Endothelial cell of umbilical vein (primary cell): Measurements from ENCODE around the gene C1orf185. TPM values are rescaled to one million over a fixed set of nuclear protein-coding genes. Genes with fewer than 3 reads are reported as not detected.

Experiments
- BruUV-seq: library from RNA; stranded (reverse); fragments of 400-500 nt; replicated peaks from 2 replicates; lab custom pipeline; 2021; lab: Mats Ljungman, UMichigan
- CTCF ChIA-PET: fragments of 300-600, 350-600 bp; sonication (Branson Sonifier 250); formaldehyde crosslinking; loops from one replicate; lab custom pipeline; 2021; ENCODE audit warnings: antibody characterized with exemption, inconsistent platforms; lab: Charles Lee
- POLR2A ChIA-PET: fragments of 300-600, 350-600 bp; sonication (Branson Sonifier 250); formaldehyde crosslinking; loops from one replicate; lab custom pipeline; 2021; ENCODE audit warnings: antibody characterized with exemption, inconsistent platforms; lab: Charles Lee
- DNase-seq: peaks from one replicate; pipeline ENCODE4 v3.0.0-alpha.2; 2011; ENCODE audit warnings: low read depth, low spot score
- FAIRE-seq: peaks from 2 replicates; lab custom pipeline; 2011; peaks lifted over from hg19 to GRCh38; lab: Jason Lieb, UNC
- H2AFZ ChIP-seq: 2 replicates; pipeline ENCODE4 v1.6.0; 2012; ENCODE audit warnings: low read depth, low read length, control low read depth, inconsistent platforms
- H3K27ac ChIP-seq: 2 replicates; pipeline ENCODE4 v1.5.1; 2011; ENCODE audit warnings: low read depth, mild to moderate bottlenecking, control low read depth, low read length, moderate library complexity; ENCODE audit not compliant: insufficient read depth
- H3K27me3 ChIP-seq, 2 experiments: 2 replicates each; pipeline versions ENCODE4 v1.6.0 to v1.6.1; 2011; ENCODE audit warnings: low read length in 2 of 2, mixed read lengths in 1 of 2; ENCODE audit not compliant: control insufficient read depth in 2 of 2, insufficient read depth in 2 of 2
- H3K36me3 ChIP-seq, 2 experiments: 2 replicates in 1 of 2; 3 replicates in 1 of 2; pipeline ENCODE4 v1.5.1; 2011; ENCODE audit warnings: low read length in 2 of 2, mild to moderate bottlenecking in 1 of 2, moderate library complexity in 1 of 2; ENCODE audit not compliant: control insufficient read depth in 2 of 2, insufficient read depth in 2 of 2; ENCODE audit errors: extremely low read depth in 1 of 2
- H3K4me1 ChIP-seq: 3 replicates; pipeline ENCODE4 v1.5.1; 2011; ENCODE audit warnings: mild to moderate bottlenecking, low read length; ENCODE audit not compliant: control insufficient read depth, insufficient read depth; ENCODE audit errors: extremely low read depth
- H3K4me2 ChIP-seq: 2 replicates; pipeline ENCODE4 v1.6.1; 2011; ENCODE audit warnings: low read length, control low read depth, mixed read lengths; ENCODE audit not compliant: insufficient read depth
- H3K4me3 ChIP-seq, 3 experiments: fragments of 200-600 bp in 1 of 3; sonication (generic), shearing (Covaris generic) in 1 of 3; replicated peaks in 1 of 3; 2 replicates each; pipeline ENCODE4 v1.5.1; 2011 to 2016; ENCODE audit warnings: control low read depth in 3 of 3, low read length in 3 of 3, mild to moderate bottlenecking in 2 of 3, inconsistent platforms in 1 of 3, low read depth in 1 of 3, moderate library complexity in 1 of 3; ENCODE audit not compliant: insufficient read depth in 1 of 3
- H3K79me2 ChIP-seq: 2 replicates; pipeline ENCODE4 v1.6.0; 2012; ENCODE audit warnings: low read length, inconsistent platforms; ENCODE audit not compliant: control insufficient read depth, insufficient read depth
- H3K9ac ChIP-seq: replicated peaks from 2 replicates; pipeline ENCODE3; 2011; ENCODE audit warnings: low read length, control low read depth; ENCODE audit not compliant: insufficient read depth; ENCODE audit errors: extremely low read depth
- H3K9me1 ChIP-seq: replicated peaks from 3 replicates; pipeline ENCODE4 v1.6.0; 2011; ENCODE audit warnings: mild to moderate bottlenecking, low read length; ENCODE audit not compliant: control insufficient read depth, insufficient read depth; ENCODE audit errors: extremely low read depth
- H3K9me3 ChIP-seq: replicated peaks from 2 replicates; pipeline ENCODE4 v1.5.1; 2012; ENCODE audit warnings: low read length, inconsistent platforms; ENCODE audit not compliant: control insufficient read depth, insufficient read depth
- H4K20me1 ChIP-seq: replicated peaks from 2 replicates; pipeline ENCODE3; 2011; ENCODE audit warnings: mild to moderate bottlenecking, low read length; ENCODE audit not compliant: control insufficient read depth, insufficient read depth; ENCODE audit errors: extremely low read depth
- CTCF ChIP-seq, 2 donors: IDR thresholded peaks; 1 replicate in 1 of 2; 2 replicates in 1 of 2; pipeline ENCODE4 v1.5.1; 2011; ENCODE audit warnings: low read length in 2 of 2, mild to moderate bottlenecking in 2 of 2, moderate library complexity in 2 of 2, control low read depth in 1 of 2, inconsistent platforms in 1 of 2, low read depth in 1 of 2; ENCODE audit not compliant: insufficient read depth in 1 of 2; ENCODE audit errors: extremely low read depth in 1 of 2
- EZH2 ChIP-seq: IDR thresholded peaks from 2 replicates; pipeline ENCODE4 v1.6.1; 2012; ENCODE audit warnings: borderline replicate concordance, low read depth, mild to moderate bottlenecking, moderate library complexity, low read length, inconsistent platforms; ENCODE audit not compliant: severe bottlenecking
- FOS ChIP-seq: IDR thresholded peaks from 2 replicates; pipeline ENCODE4 v1.6.1; 2011; ENCODE audit warnings: mild to moderate bottlenecking, low read length, moderate library complexity, borderline replicate concordance; ENCODE audit not compliant: insufficient read depth
- GATA2 ChIP-seq: IDR thresholded peaks from 2 replicates; pipeline ENCODE4 v1.7.0; 2011; ENCODE audit warnings: low read depth, mild to moderate bottlenecking, moderate library complexity, mixed read lengths, low read length; ENCODE audit not compliant: insufficient read length, insufficient read depth
- JUN ChIP-seq: IDR thresholded peaks from 2 replicates; pipeline ENCODE4 v1.6.1; 2011; ENCODE audit warnings: borderline replicate concordance, low read depth; ENCODE audit not compliant: insufficient read length, insufficient read depth
- MYC ChIP-seq: IDR thresholded peaks from one replicate; pipeline ENCODE4 v1.6.1; 2011; ENCODE audit warnings: mild to moderate bottlenecking, low read depth, low read length
- POLR2A ChIP-seq: IDR thresholded peaks from 2 replicates; pipeline ENCODE4 v1.6.1; 2012; ENCODE audit warnings: low read depth, mild to moderate bottlenecking, control low read depth, low read length
- POLR2AphosphoS5 ChIP-seq: IDR thresholded peaks from 2 replicates; pipeline ENCODE4 v1.6.1; 2012; ENCODE audit warnings: low read depth, mild to moderate bottlenecking, control low read depth, low read length, moderate library complexity; ENCODE audit not compliant: insufficient read depth
- dilution Hi-C: fragments of 300-500 bp; cut with MboI; formaldehyde crosslinking; loops from one replicate; pipeline ENCODE4 v1.15.0; 2019; ENCODE audit warnings: low sequenced_read_pairs; ENCODE audit not compliant: extremely low pct_ligation_motif_present
- intact Hi-C: fragments of 100-400 bp; cut with micrococcal nuclease; formaldehyde crosslinking; loops from one replicate; pipeline ENCODE4 v1.10.0; 2022
- polyA plus RNA-seq, 4 experiments: library from polyadenylated mRNA; depleted of rRNA in 3 of 4; stranded (reverse) in 3 of 4; unstranded in 1 of 4; fragments of >200 nt; gene quantifications; 2 replicates each; pipeline versions ENCODE4 v1.2.1 to v1.2.3, GENCODE V29; 2011 to 2012; ENCODE audit warnings: missing spikeins in 1 of 4
- total RNA-seq: library from RNA; stranded (reverse); gene quantifications from 2 replicates; pipeline ENCODE4 v1.2.3, GENCODE V29; 2021
- TF ChIP-seq, protein P1 (sequence below): IDR thresholded peaks from 2 replicates; pipeline ENCODE4 v1.6.1; 2011; ENCODE audit not compliant: insufficient read depth, insufficient read length

The C1orf185 gene
- total and polyA plus RNA-seq, 2 donors (not counting 3 experiments of a cell fraction or from before 2014, with no cell fraction given), result not detected

GRCh38 chr1:51070640-51071039 lies 31.4 kb upstream of the C1orf185 start:
- CTCF ChIA-PET, result interaction anchor here (1.4 kb wide), 1 partner anchor 119 kb away, joined by 3 read pairs; no protein-coding TSS in a partner anchor
- no peaks in the 10 kb centered on the region for H3K79me2 ChIP-seq
- H3K27ac ChIP-seq, result no peak overlapping the region
- no peak overlapping the region for H3K4me3 ChIP-seq
- no peak for FAIRE-seq
- dilution Hi-C loops (no loop called here), intact Hi-C loops (no loop called here)
- H3K9me3 ChIP-seq, result no peaks in the 10 kb centered on the region
- POLR2A ChIA-PET, result no interaction called here
- no peaks in the 10 kb centered on the region for H4K20me1 ChIP-seq
- no peaks in the 10 kb centered on the region for H3K4me1 ChIP-seq
- TF ChIP-seq POLR2A (no peak), POLR2AphosphoS5 (no peak), MYC (no peak), GATA2 (no peak), FOS (no peak), EZH2 (no peak), CTCF (IDR thresholded peaks at IDR 0.05; ENCODE audit: extremely low read depth in 1 of 2, insufficient read depth in 1 of 2, low read depth in 1 of 2, low read length in 2 of 2) (no peak), JUN (no peak)
- TF ChIP-seq, protein P1, sequence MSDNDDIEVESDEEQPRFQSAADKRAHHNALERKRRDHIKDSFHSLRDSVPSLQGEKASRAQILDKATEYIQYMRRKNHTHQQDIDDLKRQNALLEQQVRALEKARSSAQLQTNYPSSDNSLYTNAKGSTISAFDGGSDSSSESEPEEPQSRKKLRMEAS, result no peak
- no peaks in the 10 kb centered on the region for H3K9me1 ChIP-seq
- H3K36me3 ChIP-seq, result no peaks in the 10 kb centered on the region
- DNase-seq, result no peak
- peaks cover 8 to 9% of the 10 kb centered on the region in 2 experiments for H3K27me3 ChIP-seq
- H2AFZ ChIP-seq, result no peak overlapping the region
- no peak overlapping the region for H3K9ac ChIP-seq
- no TSS peak for BruUV-seq
- no peak overlapping the region for H3K4me2 ChIP-seq
